Effector CD4-positive, alpha-beta T cell (primary cell): ENCODE data around the gene CANT1.

Experiments used
- DNase-seq: peaks from one replicate; pipeline ENCODE4 v3.0.0-alpha.2; 2020

The CANT1 gene

GRCh38 chr17:79007504-79008381 is 1.8 kb downstream of the CANT1 start:
- DNase-seq = no peak

- DNase-seq = no peak
These were observed 2.6 kb downstream of the CANT1 start for GRCh38 chr17:79006794-79007503.

GRCh38 chr17:79006046-79006445 is 3.5 kb downstream of the CANT1 start:
- DNase-seq = no peak

- no peak for DNase-seq
These were observed 4.3 kb downstream of the CANT1 start for GRCh38 chr17:79005063-79005861.

- DNase-seq = no peak
These were observed 5.7 kb downstream of the CANT1 start for GRCh38 chr17:79003661-79004411.

GRCh38 chr17:79002796-79003593 is 6.6 kb downstream of the CANT1 start:
- no peak for DNase-seq

GRCh38 chr17:79002291-79002690 is 7.3 kb downstream of the CANT1 start:
- DNase-seq = no peak

GRCh38 chr17:79001190-79002020 is 8.2 kb downstream of the CANT1 start:
- DNase-seq = no peak

GRCh38 chr17:79000396-79001189 is 9.0 kb downstream of the CANT1 start:
- DNase-seq = no peak

GRCh38 chr17:78999947-79000395 is 9.6 kb downstream of the CANT1 start:
- no peak for DNase-seq

- DNase-seq = no peak
These were observed 10.4 kb downstream of the CANT1 start for GRCh38 chr17:78999056-78999768.

- DNase-seq = no peak
These were observed 11.1 kb downstream of the CANT1 start for GRCh38 chr17:78998311-78999055.

GRCh38 chr17:78997881-78998280 is 11.7 kb downstream of the CANT1 start:
- DNase-seq = no peak

- DNase-seq = no peak
These were observed 12.3 kb downstream of the CANT1 start for GRCh38 chr17:78997231-78997741.

GRCh38 chr17:78996781-78997201 is 12.8 kb downstream of the CANT1 start:
- DNase-seq = no peak

- DNase-seq = no peak
These were observed 13.7 kb downstream of the CANT1 start for GRCh38 chr17:78995761-78996451.

GRCh38 chr17:78995022-78995760 is 14.4 kb downstream of the CANT1 start:
- no peak for DNase-seq
